ENCODE measurements around the gene SLTM. TPM values are rescaled to one million over a fixed set of nuclear protein-coding genes. Genes with fewer than 3 reads are reported as not detected.
"Not testable (repeated sequence)": the region's sequence is repeated elsewhere in the genome, so short reads cannot be mapped to it uniquely, and the experiment has no call there.

SLTM gene
- polyA plus RNA-seq, 3 donors: 26.5 to 105 (median 34.3) TPM

- no peak overlapping the region for H3K27ac Mint-ChIP-seq
- no peak overlapping the region for H3K27ac ChIP-seq (ENCODE audit: low read depth in 1 of 2, low read length in 2 of 2)
- H3K27me3 ChIP-seq (ENCODE audit: control insufficient read depth in 2 of 2, insufficient read depth in 2 of 2, low read length in 2 of 2): no peaks in the 10 kb centered on the region
- no peaks in the 10 kb centered on the region for H3K9me3 Mint-ChIP-seq
- no peaks in the 10 kb centered on the region for H3K79me2 ChIP-seq (ENCODE audit: insufficient read depth, low read length)
- no peak overlapping the region for H3K4me3 ChIP-seq (replicated peaks in 1 of 3; ENCODE audit: low read depth in 2 of 3, low read length in 3 of 3)
- no peak overlapping the region for H3K4me2 ChIP-seq (replicated peaks; ENCODE audit: extremely low read depth, low read length, poor library complexity, severe bottlenecking)
- TF ChIP-seq CTCF (IDR thresholded peaks at IDR 0.05): peak; percentile 15
- no peak overlapping the region for H2AFZ ChIP-seq (ENCODE audit: insufficient read depth, low read depth, low read length, poor library complexity, severe bottlenecking)
- H3K4me1 Mint-ChIP-seq: no peaks in the 10 kb centered on the region
- H3K36me3 Mint-ChIP-seq: peaks cover 23 to 33% of the 10 kb centered on the region in 2 donors
- no peak for DNase-seq
- peaks cover 2 to 20% of the 10 kb centered on the region in 2 donors for H3K36me3 ChIP-seq (replicated peaks in 1 of 2; ENCODE audit: control insufficient read depth in 1 of 2, insufficient read depth in 2 of 2, low read length in 2 of 2)
- H3K4me3 Mint-ChIP-seq: no peak overlapping the region
- no peaks in the 10 kb centered on the region for H3K27me3 Mint-ChIP-seq (ENCODE audit: low read depth in 3 of 3)
- H3K9ac ChIP-seq (ENCODE audit: insufficient read depth, low read length, poor library complexity, severe bottlenecking): no peak overlapping the region
- no peaks in the 10 kb centered on the region for H3K9me3 ChIP-seq (replicated peaks in 1 of 2; ENCODE audit: control insufficient read depth in 1 of 2, insufficient read depth in 1 of 2, low read length in 2 of 2)
- no peaks in the 10 kb centered on the region for H3K4me1 ChIP-seq (ENCODE audit: control insufficient read depth in 1 of 2, insufficient read depth in 2 of 2, low read length in 2 of 2)
- intact Hi-C loops (cut with micrococcal nuclease): no loop called here
- 83% methylated on average over 1 of the region's 1 CpG for WGBS (ENCODE audit: insufficient coverage)
- no peaks in the 10 kb centered on the region for H4K20me1 ChIP-seq (ENCODE audit: insufficient read depth, low read length)
These were observed 94.0 kb downstream of the SLTM start for GRCh38 chr15:58839485-58839884.

DNA sequence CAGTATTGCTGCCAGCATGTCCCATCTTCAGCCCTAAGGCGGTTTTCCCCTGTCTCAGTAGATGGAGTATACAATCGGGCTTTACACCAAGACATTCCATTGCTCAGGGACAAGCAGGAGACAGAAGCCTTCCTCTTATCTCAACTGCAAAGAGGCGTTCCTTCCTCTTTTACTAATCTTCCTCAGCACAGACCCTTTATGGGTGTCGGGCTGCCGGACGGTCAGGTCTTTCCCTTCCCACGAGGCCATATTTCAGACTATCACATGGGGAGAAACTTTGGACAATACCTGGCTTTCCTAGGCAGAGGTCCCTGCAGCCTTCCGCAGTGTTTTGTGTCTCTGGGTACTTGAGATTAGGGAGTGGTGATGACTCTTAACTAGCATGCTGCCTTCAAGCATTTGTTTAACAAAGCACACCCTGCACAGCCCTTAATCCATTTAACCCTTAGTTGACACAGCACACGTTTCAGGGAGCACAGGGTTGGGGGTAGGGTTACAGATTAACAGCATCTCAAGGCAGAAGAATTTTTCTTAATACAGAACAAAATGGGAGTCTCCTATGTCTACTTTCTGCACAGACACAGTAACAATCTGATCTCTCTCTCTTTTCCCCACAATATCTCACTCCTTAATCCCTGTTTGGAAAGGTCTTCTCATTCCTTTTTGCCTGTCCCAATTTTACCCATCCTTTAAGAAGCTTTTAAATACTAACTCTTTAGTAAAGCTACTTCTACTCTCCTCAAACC is 99.6 kb downstream of the SLTM start:
- H3K36me3 ChIP-seq (replicated peaks in 1 of 2; ENCODE audit: control insufficient read depth in 1 of 2, insufficient read depth in 2 of 2, low read length in 2 of 2): peaks cover 2 to 26% of the 10 kb centered on the region in 2 donors
- H3K27me3 ChIP-seq (ENCODE audit: control insufficient read depth in 2 of 2, insufficient read depth in 2 of 2, low read length in 2 of 2); H3K4me2 ChIP-seq (replicated peaks; ENCODE audit: extremely low read depth, low read length, poor library complexity, severe bottlenecking); H3K27me3 Mint-ChIP-seq (ENCODE audit: low read depth in 3 of 3); intact Hi-C loops (cut with micrococcal nuclease); H3K9me3 ChIP-seq (replicated peaks in 1 of 2; ENCODE audit: control insufficient read depth in 1 of 2, insufficient read depth in 1 of 2, low read length in 2 of 2); H4K20me1 ChIP-seq (ENCODE audit: insufficient read depth, low read length); H3K9ac ChIP-seq (ENCODE audit: insufficient read depth, low read length, poor library complexity, severe bottlenecking); H3K4me1 ChIP-seq (ENCODE audit: control insufficient read depth in 1 of 2, insufficient read depth in 2 of 2, low read length in 2 of 2); H2AFZ ChIP-seq (ENCODE audit: insufficient read depth, low read depth, low read length, poor library complexity, severe bottlenecking); DNase-seq; H3K27ac ChIP-seq (ENCODE audit: low read depth in 1 of 2, low read length in 2 of 2); H3K4me3 ChIP-seq (replicated peaks in 1 of 3; ENCODE audit: low read depth in 2 of 3, low read length in 3 of 3); H3K9me3 Mint-ChIP-seq; H3K79me2 ChIP-seq (ENCODE audit: insufficient read depth, low read length): not testable (repeated sequence)
- H3K4me3 Mint-ChIP-seq: peak overlapping the region; percentile 60 to 70
- H3K36me3 Mint-ChIP-seq: peaks cover 30 to 40% of the 10 kb centered on the region in 2 donors
- H3K4me1 Mint-ChIP-seq: peaks cover 12% of the 10 kb centered on the region
- WGBS (ENCODE audit: insufficient coverage): no CpG with 5 or more reads among the region's 9 CpGs
- H3K27ac Mint-ChIP-seq: peak overlapping the region in 2 of 7 donors; percentile 69 to 70

Measured in CD14-positive monocyte (primary cell).